K562 (cell line): ENCODE measurements around the gene PRSS22. TPM values are rescaled to one million over a fixed set of nuclear protein-coding genes. Genes with fewer than 3 reads are reported as not detected.
A peak's percentile ranks its signal among the peaks of the same experiment; 100 is the strongest.

Experiments
- ETS1 ChIP-seq: conservative IDR thresholded peaks from 2 replicates; pipeline ENCODE4 v1.6.1; 2011; ENCODE audit warnings: low read depth, mild to moderate bottlenecking, low read length; ENCODE audit not compliant: control insufficient read depth
- FOXA1 ChIP-seq: fragments of 450-650 bp; IDR thresholded peaks from 2 replicates; pipeline ENCODE4 v1.6.1; 2016; ENCODE audit warnings: mild to moderate bottlenecking, borderline replicate concordance
- GABPB1 ChIP-seq: sonication (generic); formaldehyde crosslinking; IDR thresholded peaks from 2 replicates; pipeline ENCODE4 v1.8.0; 2022; ENCODE audit warnings: mild to moderate bottlenecking, missing genetic modification reagents
- HDAC8 ChIP-seq: fragments of 450-650 bp; IDR thresholded peaks from 2 replicates; pipeline ENCODE4 v1.6.1; 2016; ENCODE audit warnings: mild to moderate bottlenecking, missing genetic modification characterization, moderate library complexity, missing compliant biosample characterization
- HNRNPK ChIP-seq: fragments of 200-400 bp; formaldehyde crosslinking; IDR thresholded peaks from one replicate; pipeline ENCODE4 v1.6.1; 2018; ENCODE audit warnings: mild to moderate bottlenecking, low read depth, low read length; ENCODE audit not compliant: poor library complexity, severe bottlenecking
- MCM3 ChIP-seq: fragments of 450-650 bp; IDR thresholded peaks from 2 replicates; pipeline ENCODE4 v1.6.1; 2016
- MGA ChIP-seq: fragments of 450-650 bp; IDR thresholded peaks from 2 replicates; pipeline ENCODE4 v1.6.1; 2016; ENCODE audit warnings: mild to moderate bottlenecking, moderate library complexity
- NR2F6 ChIP-seq: fragments of 450-650 bp; formaldehyde crosslinking; IDR thresholded peaks from 2 replicates; pipeline ENCODE4 v1.4.0; 2020; ENCODE audit warnings: mild to moderate bottlenecking
- STAT5B ChIP-seq: fragments of 250-450 bp; sonication (Bioruptor Pico); IDR thresholded peaks from 2 replicates; pipeline ENCODE4 v1.8.0; 2021; ENCODE audit warnings: mild to moderate bottlenecking, inconsistent platforms
- XRCC4 ChIP-seq: IDR thresholded peaks from one replicate; pipeline ENCODE4 v1.6.1; 2011; ENCODE audit not compliant: insufficient read depth, insufficient read length; ENCODE audit errors: extremely low read depth
- polyA plus RNA-seq, 8 experiments: library from polyadenylated mRNA; depleted of rRNA in 4 of 8; stranded (reverse) in 5 of 8; unstranded in 3 of 8; fragments of >200 nt; fragmentation: Nextera tagmentation in 2 of 8; fragmentation: Illumina TruSeq in 1 of 8; extraction: Ambion mirVana in 2 of 8; extraction: Trizol in 1 of 8; gene quantifications; 2 replicates each; pipeline versions ENCODE4 v1.2.1 to v1.2.3, GENCODE V29; 2011 to 2014; ENCODE audit warnings: inconsistent platforms in 1 of 8, missing spikeins in 1 of 8
- total RNA-seq, 7 experiments: library from RNA; depleted of rRNA in 6 of 7; stranded (reverse); fragments of >200 nt in 6 of 7; fragmentation: Illumina TruSeq in 2 of 7; extraction: Trizol in 2 of 7; gene quantifications; 2 replicates each; pipeline versions ENCODE4 v1.2.1 to v1.2.3, GENCODE V29; 2011 to 2021; ENCODE audit warnings: low replicate concordance in 1 of 7
- TF ChIP-seq, protein P1 (sequence below): fragments of 250-450 bp; sonication (Bioruptor Pico); IDR thresholded peaks from 2 replicates; pipeline ENCODE4 v1.5.0; 2021; ENCODE audit warnings: mild to moderate bottlenecking, moderate library complexity

Gene PRSS22
- total and polyA plus RNA-seq, 9 of the 15 experiments (the other 6 are each of a cell fraction or from before 2014, with no cell fraction given), result 0.13 to 0.42 TPM; not detected in 7

DNA sequence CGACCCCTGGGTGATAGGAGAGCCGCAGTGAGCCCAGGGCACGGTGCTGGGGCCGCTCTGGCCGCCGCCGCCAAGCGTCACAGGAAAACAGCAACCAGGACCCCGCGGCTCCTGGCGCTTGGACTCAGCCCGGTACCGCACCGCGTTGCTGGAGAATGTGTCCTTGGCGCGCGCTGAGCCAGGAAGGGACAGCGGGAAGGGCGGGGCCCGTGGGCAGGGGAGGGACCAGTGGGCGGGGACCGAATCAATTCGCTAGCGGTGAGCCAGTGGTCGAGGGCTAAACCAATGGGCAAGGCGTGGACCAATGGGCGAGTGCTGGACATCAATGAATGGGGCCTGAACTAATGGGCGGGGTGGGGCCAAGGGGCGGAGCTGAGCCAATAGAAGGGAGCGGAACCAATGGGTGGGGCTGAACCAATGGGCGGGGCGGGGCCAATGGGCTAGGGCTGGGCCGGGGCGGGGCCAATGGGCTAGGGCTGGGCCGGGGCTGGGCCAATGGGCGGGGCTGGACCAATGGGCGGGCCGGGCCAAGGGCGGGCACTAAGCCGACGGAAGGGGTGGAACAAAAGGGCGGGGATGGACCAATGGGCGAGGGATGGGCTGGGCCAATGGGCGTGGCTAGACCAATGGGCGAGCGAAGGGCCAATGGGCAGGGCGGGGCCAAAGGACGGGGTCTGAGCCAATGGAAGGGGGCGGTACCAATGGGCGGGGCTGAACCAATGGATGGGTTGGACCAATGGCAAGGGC is 47.4 kb upstream of the PRSS22 start (continued):
- TF ChIP-seq, protein P1, sequence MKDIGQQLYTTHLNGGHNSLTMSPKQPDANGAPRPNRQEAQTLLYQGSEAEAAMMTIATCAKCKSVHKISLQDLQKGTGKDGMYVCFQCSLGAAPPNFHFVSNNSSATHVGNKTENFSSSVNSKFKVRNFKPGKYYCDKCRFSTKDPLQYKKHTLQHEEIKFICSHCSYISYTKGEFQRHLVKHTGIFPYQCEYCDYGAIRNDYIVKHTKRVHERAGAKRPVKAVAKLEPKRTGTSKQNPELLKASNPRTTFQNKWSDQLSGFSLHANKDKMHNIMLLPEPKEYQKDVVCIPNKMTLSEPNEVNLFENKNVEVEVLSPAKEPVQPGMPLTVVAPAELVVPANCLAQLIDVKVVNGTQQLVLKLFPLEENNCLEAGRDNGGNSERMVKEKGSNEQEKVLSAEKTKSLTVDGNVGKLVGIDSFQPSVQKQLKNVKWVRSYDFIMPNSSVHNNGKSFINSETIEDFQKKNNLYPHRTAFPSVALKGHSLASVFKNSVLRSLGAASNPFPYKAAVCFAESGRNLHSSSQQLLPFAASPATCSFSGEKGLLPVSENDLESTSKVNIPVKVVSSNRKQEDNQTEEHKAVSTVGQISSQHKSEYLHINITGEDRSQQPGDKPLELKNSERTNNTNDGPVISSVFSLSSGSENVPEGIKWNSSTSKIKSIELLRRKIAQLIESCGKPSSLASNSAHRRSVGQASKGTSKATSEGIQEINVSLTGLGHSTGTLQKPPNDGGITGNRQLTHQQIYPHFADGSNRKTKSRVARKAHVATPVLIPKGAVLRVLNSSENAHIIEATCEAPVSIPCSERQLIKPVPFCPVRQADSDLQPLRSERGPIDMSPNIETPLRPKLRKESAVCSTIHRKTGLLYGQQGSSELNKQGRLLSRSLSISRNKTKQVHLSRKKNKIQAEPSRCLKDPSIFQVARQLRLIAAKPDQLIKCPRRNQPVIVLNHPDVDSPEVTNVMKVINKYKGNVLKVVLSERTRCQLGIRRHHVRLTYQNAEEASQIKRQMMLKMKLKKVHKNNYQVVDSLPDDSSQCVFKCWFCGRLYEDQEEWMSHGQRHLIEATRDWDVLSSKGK, result no peak
- TF ChIP-seq HNRNPK (no peak), NR2F6 (no peak), FOXA1 (no peak), MGA (no peak), STAT5B (CRISPR knock-in tag) (no peak), ETS1 (no peak; the same call in 1 of the 2 replicates), HDAC8 (tag) (no peak), XRCC4 (no peak), MCM3 (no peak), GABPB1 (peak; percentile 61; the same call in 1 of the 2 replicates)
